CD4-positive, CD25-positive, alpha-beta regulatory T cell (primary cell): ENCODE measurements around the gene DNAH17. TPM values are rescaled to one million over a fixed set of nuclear protein-coding genes. Genes with fewer than 3 reads are reported as not detected.

ENCODE experiments used
- ATAC-seq, 2 donors: fragments of 150-1000 bp; cut with Tn5 transposase; one replicate each; pipeline ENCODE4 v1.10.0; 2021; ENCODE audit warnings: low read depth in 2 of 2, moderate number of reproducible peaks in 2 of 2, moderate library complexity in 1 of 2
- DNase-seq, 3 donors: peaks; one replicate each; pipeline versions ENCODE4 v3.0.0 to v3.0.0-alpha.2; 2012 to 2022; ENCODE audit warnings: mixed read lengths in 1 of 3
- H3K27ac ChIP-seq: one replicate; pipeline ENCODE4 v1.7.0; 2013; ENCODE audit warnings: mild to moderate bottlenecking, low read length; ENCODE audit not compliant: insufficient read depth, poor library complexity, severe bottlenecking
- H3K27me3 ChIP-seq: one replicate; pipeline ENCODE4 v1.7.0; 2013; ENCODE audit warnings: low read length; ENCODE audit not compliant: control insufficient read depth, insufficient read depth
- H3K36me3 ChIP-seq: one replicate; pipeline ENCODE4 v1.7.0; 2013; ENCODE audit warnings: mild to moderate bottlenecking, low read length, moderate library complexity; ENCODE audit not compliant: control insufficient read depth, insufficient read depth
- H3K4me1 ChIP-seq: 2 replicates; pipeline ENCODE4 v1.7.0; 2013; ENCODE audit warnings: mild to moderate bottlenecking, low read length; ENCODE audit not compliant: insufficient read depth, control insufficient read depth, poor library complexity, severe bottlenecking
- H3K4me3 ChIP-seq: one replicate; pipeline ENCODE4 v1.7.0; 2013; ENCODE audit warnings: low read depth, mild to moderate bottlenecking, low read length, moderate library complexity
- H3K9me3 ChIP-seq, 2 experiments: 1 replicate in 1 of 2; 2 replicates in 1 of 2; pipeline ENCODE4 v1.7.0; 2013; ENCODE audit warnings: low read length in 2 of 2, mild to moderate bottlenecking in 1 of 2, moderate library complexity in 1 of 2; ENCODE audit not compliant: control insufficient read depth in 2 of 2
- H3K27ac Mint-ChIP-seq, 3 donors: one replicate each; pipeline ENCODE4 v1.8.0; 2020 to 2022; ENCODE audit warnings: mild to moderate bottlenecking in 3 of 3, mixed read lengths in 3 of 3, moderate library complexity in 2 of 3
- H3K27me3 Mint-ChIP-seq: one replicate; pipeline ENCODE4 v1.8.0; 2022; ENCODE audit warnings: mild to moderate bottlenecking, mixed read lengths
- H3K36me3 Mint-ChIP-seq: one replicate; pipeline ENCODE4 v1.8.0; 2020; ENCODE audit warnings: mixed read lengths
- H3K4me1 Mint-ChIP-seq, 4 donors: one replicate each; pipeline ENCODE4 v1.8.0; 2020 to 2022; ENCODE audit warnings: mixed read lengths in 4 of 4, mild to moderate bottlenecking in 1 of 4
- H3K4me3 Mint-ChIP-seq, 4 donors: one replicate each; pipeline ENCODE4 v1.8.0; 2020 to 2022; ENCODE audit warnings: mild to moderate bottlenecking in 4 of 4, mixed read lengths in 4 of 4, moderate library complexity in 3 of 4
- H3K9me3 Mint-ChIP-seq, 7 donors: one replicate each; pipeline ENCODE4 v1.8.0; 2020 to 2022; ENCODE audit warnings: mixed read lengths in 7 of 7, mild to moderate bottlenecking in 3 of 7, moderate library complexity in 2 of 7
- polyA plus RNA-seq, 4 donors: library from polyadenylated mRNA; unstranded; fragments of 300-500 nt; fragmentation: Illumina TruSeq; gene quantifications; one replicate each; pipeline ENCODE4 v1.2.3, GENCODE V29; 2021
- total RNA-seq: library from RNA; stranded (reverse); gene quantifications from one replicate; pipeline ENCODE4 v1.2.3, GENCODE V29; 2022

Gene DNAH17
- total and polyA plus RNA-seq, 5 donors from 2014 or later, result 0.24 to 3.4 (median 0.83) TPM; not detected in 1

DNA sequence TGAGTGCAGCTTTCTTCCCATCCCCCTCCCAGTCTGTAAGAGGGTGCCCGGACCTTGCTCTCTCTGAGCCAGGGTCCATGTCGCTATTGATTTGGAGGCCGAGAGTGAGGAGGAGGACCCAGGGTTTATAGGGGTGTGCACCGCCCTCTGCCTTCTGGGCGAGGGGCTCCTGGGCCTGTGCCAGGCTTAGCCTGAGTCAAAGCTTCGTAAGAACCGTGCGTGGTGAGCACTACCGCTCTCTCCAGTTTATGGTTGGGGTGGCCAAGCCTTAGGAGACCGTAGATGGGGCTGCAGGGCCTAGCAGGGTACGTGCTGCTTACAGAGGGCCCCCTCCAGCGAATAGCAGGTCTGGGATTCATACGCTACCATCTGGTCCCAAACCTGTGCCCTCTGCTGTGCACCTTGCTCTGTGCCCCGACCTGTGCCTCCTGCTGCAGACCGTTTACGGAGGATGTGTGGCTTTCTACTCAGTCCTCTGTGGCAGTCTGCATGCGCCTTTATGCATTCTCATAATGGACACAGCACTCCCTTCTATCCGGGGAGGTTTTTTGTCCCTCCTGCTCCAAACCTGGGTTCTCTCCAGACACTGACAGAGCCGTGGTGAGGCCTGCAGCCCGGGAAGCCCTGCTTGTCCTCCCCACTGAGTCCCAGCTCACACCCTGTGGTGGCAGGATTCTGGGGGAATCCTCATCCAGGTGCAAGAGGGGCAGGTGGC, 144.0 kb downstream of the DNAH17 start:
- Mint-ChIP-seq H3K27me3 (no peaks in the 10 kb centered on the region), H3K27ac (no peak overlapping the region), H3K4me3 (no peak overlapping the region), H3K36me3 (peaks cover 11% of the 10 kb centered on the region), H3K9me3 (no peaks in the 10 kb centered on the region), H3K4me1 (peaks cover 0 to 5% (median under 1%) of the 10 kb centered on the region in 4 donors)
- H3K4me3 ChIP-seq, result no peak overlapping the region
- no peak overlapping the region for H3K27ac ChIP-seq
- DNase-seq, result no peak
- ATAC-seq, result no peak
- no peaks in the 10 kb centered on the region for H3K4me1 ChIP-seq
- H3K36me3 ChIP-seq, result peaks cover 14% of the 10 kb centered on the region
- H3K27me3 ChIP-seq, result no peaks in the 10 kb centered on the region
- no peaks in the 10 kb centered on the region for H3K9me3 ChIP-seq

DNA sequence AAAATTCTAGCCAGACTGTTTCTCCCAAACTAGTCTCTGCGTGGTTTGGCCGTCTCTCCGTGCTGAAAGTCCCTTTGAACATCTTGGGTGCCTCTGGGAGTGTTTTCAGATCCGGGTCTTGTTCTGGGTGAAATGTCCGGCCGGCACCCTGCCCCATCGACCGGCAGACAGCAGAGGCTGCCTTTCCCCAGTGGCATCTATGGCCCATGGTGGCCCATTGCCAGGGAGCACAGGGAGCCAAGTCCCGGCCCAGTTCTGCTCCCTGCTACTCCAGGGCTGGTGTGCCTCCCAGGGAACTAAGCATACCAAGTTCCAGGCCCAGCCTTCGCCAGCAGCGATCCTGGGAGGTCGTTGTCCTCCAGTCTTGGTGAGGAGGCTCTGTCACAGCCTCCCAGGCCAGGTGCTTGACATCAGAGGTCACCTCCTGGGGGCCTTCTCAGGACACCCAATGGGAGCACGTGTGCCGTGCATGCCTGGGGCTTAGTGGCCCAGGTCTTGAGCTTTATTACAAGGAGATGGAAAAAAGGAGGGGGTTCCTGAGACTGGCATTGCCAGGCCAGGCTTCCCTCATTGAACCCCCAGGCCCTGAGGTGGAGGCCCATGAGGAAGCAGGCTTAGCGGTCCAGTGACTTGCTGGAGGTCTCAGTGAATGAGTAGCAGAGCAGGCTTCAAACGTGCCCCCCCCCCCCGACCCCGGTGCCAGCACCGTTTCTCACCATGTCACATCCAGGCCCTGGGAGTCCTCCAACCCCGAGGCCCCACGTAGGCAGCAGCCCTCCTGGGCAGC, 144.8 kb downstream of the DNAH17 start:
- H3K4me1 Mint-ChIP-seq, result peaks cover 0 to 5% (median under 1%) of the 10 kb centered on the region in 4 donors

DNA sequence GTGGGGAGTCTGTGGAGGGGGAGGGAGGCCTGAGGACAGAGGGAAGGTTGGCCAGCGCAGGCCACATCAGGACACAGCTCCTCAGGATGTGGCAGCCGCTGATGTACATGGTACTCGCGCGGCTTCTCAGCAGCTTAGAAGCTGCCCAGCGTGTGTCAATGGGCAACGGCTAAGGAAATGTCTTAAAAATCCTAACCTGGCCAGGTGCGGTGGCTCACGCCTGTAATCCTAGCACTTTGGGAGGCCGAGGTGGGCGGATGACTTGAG, 145.6 kb downstream of the DNAH17 start:
- no peak overlapping the region for H3K4me3 ChIP-seq
- no peaks in the 10 kb centered on the region for H3K9me3 ChIP-seq
- no peak overlapping the region for H3K27ac Mint-ChIP-seq
- H3K4me1 ChIP-seq, result no peaks in the 10 kb centered on the region
- H3K27ac ChIP-seq, result no peak overlapping the region
- no peaks in the 10 kb centered on the region for H3K27me3 Mint-ChIP-seq
- no peaks in the 10 kb centered on the region for H3K27me3 ChIP-seq
- H3K9me3 Mint-ChIP-seq, result no peaks in the 10 kb centered on the region
- peaks cover 11% of the 10 kb centered on the region for H3K36me3 Mint-ChIP-seq
- ATAC-seq (no peak), DNase-seq (no peak)
- peaks cover 0 to 5% (median under 1%) of the 10 kb centered on the region in 4 donors for H3K4me1 Mint-ChIP-seq
- peaks cover 22% of the 10 kb centered on the region for H3K36me3 ChIP-seq
- no peak overlapping the region for H3K4me3 Mint-ChIP-seq

More for the DNA sequence above, 144.8 kb downstream of the DNAH17 start:
- no peaks in the 10 kb centered on the region for H3K27me3 ChIP-seq
- Mint-ChIP-seq H3K36me3 (peaks cover 11% of the 10 kb centered on the region), H3K27ac (peak overlapping the region in 1 of 3 donors; percentile 56), H3K4me3 (no peak overlapping the region), H3K27me3 (no peaks in the 10 kb centered on the region), H3K9me3 (no peaks in the 10 kb centered on the region)
- DNase-seq, result no peak
- no peaks in the 10 kb centered on the region for H3K9me3 ChIP-seq
- H3K4me3 ChIP-seq, result no peak overlapping the region
- no peaks in the 10 kb centered on the region for H3K4me1 ChIP-seq
- ATAC-seq, result no peak
- H3K36me3 ChIP-seq, result peaks cover 14% of the 10 kb centered on the region
- H3K27ac ChIP-seq, result no peak overlapping the region

DNA sequence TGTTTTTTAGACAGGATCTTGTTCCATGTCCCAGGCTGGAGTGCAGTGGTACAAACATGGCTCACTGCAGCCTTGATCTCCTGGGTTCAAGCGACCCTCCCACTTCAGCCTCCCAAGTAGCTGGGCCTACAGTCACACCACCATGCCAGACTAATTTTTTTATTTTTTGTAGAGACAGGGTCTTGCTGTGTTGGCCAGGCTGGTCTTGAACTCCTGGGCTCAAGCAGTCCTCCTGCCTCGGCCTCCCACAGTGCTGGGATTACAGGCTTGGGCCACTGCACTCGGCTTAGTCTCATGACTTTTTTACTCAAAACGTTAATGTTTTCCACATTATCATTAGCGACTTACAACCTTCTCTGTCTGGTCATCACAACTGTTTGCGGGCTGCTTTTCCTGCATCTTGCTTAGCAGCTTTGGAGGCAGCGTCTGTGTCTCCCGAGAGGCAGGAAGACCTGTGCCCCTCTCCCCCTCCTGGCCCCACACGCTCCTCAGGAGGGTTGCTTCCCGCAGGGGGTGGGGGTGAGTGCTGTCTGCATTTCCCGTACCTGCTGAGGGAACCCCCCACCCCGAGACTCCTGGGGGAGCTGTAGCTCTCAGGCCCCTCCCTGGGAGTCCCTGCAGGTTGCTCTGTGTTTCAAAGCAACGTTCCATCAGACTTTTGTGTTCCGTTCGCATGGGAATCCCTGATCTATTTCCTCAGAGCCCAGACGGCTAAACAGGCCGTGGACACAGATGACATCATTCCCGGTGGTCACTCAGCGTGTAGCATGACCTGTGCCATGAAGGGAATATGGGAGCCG, 146.1 kb downstream of the DNAH17 start:
- Histone ChIP-seq H3K9me3 (no peaks in the 10 kb centered on the region), H3K27me3 (no peaks in the 10 kb centered on the region), H3K4me1 (no peaks in the 10 kb centered on the region), H3K36me3 (peaks cover 28% of the 10 kb centered on the region), H3K27ac (no peak overlapping the region), H3K4me3 (no peak overlapping the region)
- no peak for DNase-seq
- Mint-ChIP-seq H3K4me1 (peaks cover 0 to 5% (median under 1%) of the 10 kb centered on the region in 4 donors), H3K36me3 (peaks cover 11% of the 10 kb centered on the region), H3K9me3 (no peaks in the 10 kb centered on the region), H3K27me3 (no peaks in the 10 kb centered on the region), H3K27ac (peak overlapping the region in 1 of 3 donors; percentile 63), H3K4me3 (no peak overlapping the region)
- ATAC-seq, result no peak

DNA sequence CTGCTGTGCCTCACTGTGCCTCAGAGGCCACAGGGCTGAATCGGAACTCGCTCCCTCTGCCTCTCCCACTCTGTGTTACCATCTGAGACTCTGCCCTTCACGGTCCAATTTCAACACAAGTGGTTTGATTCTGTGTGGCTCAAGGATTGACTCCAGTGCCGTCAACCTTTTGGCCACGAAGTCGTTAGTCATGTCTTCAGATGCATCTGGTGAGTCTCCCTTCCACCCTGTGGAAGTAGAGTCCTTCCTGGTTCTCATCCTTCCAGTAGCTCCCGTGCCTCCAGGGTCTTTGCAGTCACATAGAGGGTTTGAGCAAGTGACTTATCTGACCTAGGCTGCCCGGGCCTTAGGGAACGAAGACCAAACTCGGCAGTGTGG, 147.6 kb downstream of the DNAH17 start:
- peaks cover 40% of the 10 kb centered on the region for H3K36me3 ChIP-seq
- no peak overlapping the region for H3K4me3 ChIP-seq
- H3K27ac ChIP-seq, result no peak overlapping the region
- no peaks in the 10 kb centered on the region for H3K9me3 Mint-ChIP-seq
- no peak overlapping the region for H3K4me3 Mint-ChIP-seq
- no peaks in the 10 kb centered on the region for H3K27me3 Mint-ChIP-seq
- H3K4me1 Mint-ChIP-seq, result peaks cover 0 to 5% (median under 1%) of the 10 kb centered on the region in 4 donors
- DNase-seq (no peak), ATAC-seq (no peak)
- H3K36me3 Mint-ChIP-seq, result peaks cover 11% of the 10 kb centered on the region
- no peaks in the 10 kb centered on the region for H3K4me1 ChIP-seq
- no peak overlapping the region for H3K27ac Mint-ChIP-seq
- H3K27me3 ChIP-seq, result no peaks in the 10 kb centered on the region
- no peaks in the 10 kb centered on the region for H3K9me3 ChIP-seq

DNA sequence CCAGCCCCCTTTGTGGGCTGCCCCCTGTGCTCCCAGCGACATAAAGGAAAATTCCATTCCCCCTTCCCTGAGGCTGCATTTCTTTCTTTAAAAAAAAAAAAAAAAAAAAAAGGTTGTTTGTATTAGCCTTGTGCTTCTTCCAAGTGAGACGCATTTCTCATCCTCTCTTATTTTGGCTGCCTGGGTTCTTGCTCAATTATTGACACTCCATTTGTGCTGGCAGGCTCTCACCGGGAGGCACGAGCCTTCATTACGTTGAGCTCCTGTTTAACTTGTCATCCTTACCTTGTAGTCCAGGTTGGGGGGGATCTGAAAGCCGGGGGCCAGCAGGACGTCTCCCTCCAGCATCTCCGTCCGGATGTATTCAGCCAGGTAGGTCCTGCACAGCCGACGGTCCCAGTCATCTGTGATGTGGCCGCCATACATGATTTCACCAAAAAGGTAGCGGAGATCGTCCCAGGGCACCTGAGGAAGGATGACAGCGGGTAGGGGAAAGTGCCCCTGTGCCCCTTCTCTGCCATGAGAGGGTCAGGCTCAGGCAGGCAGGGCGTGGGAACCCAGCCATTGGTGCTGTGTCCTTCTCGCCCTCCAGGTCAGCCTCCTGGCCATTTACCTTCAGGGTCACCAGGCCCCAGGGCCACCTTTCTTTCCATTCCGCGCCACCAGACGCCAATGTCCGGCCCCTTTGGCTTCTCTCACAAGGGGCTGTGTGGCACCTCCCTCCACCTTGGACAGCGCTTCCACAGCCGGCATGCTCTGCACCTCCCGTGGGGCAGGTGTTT, 148.2 kb downstream of the DNAH17 start:
- DNase-seq, result no peak
- no peak overlapping the region for H3K4me3 ChIP-seq
- no peak overlapping the region for H3K27ac ChIP-seq
- H3K4me1 Mint-ChIP-seq, result peaks cover 0 to 5% (median under 1%) of the 10 kb centered on the region in 4 donors
- peaks cover 16% of the 10 kb centered on the region for H3K36me3 Mint-ChIP-seq
- no peak for ATAC-seq
- no peaks in the 10 kb centered on the region for H3K27me3 ChIP-seq
- H3K27me3 Mint-ChIP-seq, result no peaks in the 10 kb centered on the region
- no peaks in the 10 kb centered on the region for H3K4me1 ChIP-seq
- H3K27ac Mint-ChIP-seq, result peak overlapping the region in 1 of 3 donors; percentile 71
- H3K4me3 Mint-ChIP-seq, result no peak overlapping the region
- no peaks in the 10 kb centered on the region for H3K9me3 Mint-ChIP-seq
- peaks cover 46% of the 10 kb centered on the region for H3K36me3 ChIP-seq
- H3K9me3 ChIP-seq, result no peaks in the 10 kb centered on the region

DNA sequence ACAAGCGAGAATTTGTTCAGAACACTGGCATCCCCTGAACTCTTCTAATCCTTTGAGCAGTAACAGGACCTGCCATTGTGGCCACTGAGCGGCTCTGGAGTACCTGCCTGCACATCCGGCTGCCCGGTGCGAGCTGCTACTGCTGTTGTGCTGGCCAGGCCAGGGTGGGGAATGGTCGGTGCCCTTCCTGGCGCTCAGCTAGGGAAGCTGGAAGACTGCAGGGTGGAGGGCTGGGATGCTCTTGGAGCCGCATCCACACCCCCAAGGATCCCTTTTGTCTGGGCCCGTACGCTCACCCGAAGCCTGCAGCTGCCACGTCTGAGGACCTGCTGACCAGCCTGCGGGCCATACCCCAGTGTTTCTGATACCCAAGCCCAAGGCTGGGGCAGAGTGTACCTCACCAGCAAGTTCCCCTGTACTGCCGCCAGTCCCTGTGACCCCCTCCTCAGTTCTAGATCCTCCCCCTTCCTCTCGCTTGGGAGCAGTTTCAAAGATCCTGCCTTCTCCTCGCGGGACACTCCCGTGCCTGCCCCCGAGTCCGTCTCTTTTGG, 149.1 kb downstream of the DNAH17 start:
- no peak for ATAC-seq
- Mint-ChIP-seq H3K4me1 (peaks cover 0 to 5% (median under 1%) of the 10 kb centered on the region in 4 donors), H3K36me3 (peaks cover 16% of the 10 kb centered on the region), H3K4me3 (no peak overlapping the region), H3K27me3 (no peaks in the 10 kb centered on the region), H3K27ac (no peak overlapping the region), H3K9me3 (no peaks in the 10 kb centered on the region)
- Histone ChIP-seq H3K9me3 (no peaks in the 10 kb centered on the region), H3K4me3 (no peak overlapping the region), H3K4me1 (no peaks in the 10 kb centered on the region), H3K27me3 (no peaks in the 10 kb centered on the region), H3K36me3 (peaks cover 55% of the 10 kb centered on the region), H3K27ac (no peak overlapping the region)
- no peak for DNase-seq
